Prostate gland (tissue), 2 donors: ENCODE data around the gene SCFD1. TPM values are rescaled to one million over a fixed set of nuclear protein-coding genes. Genes with fewer than 3 reads are reported as not detected.
"Not testable (repeated sequence)": the region's sequence is repeated elsewhere in the genome, so short reads cannot be mapped to it uniquely, and the experiment has no call there.

Experiments used
- DNase-seq: peaks from one replicate; pipeline ENCODE4 v3.0.0-alpha.2; 2019; ENCODE audit warnings: low spot score
- H3K27ac ChIP-seq, 2 donors: fragments of 200-600 bp; sonication (generic); 2 replicates each; pipeline ENCODE4 v1.5.1; 2017 to 2019
- H3K27me3 ChIP-seq: fragments of 200-600 bp; sonication (generic); replicated peaks from 2 replicates; pipeline ENCODE4 v1.5.1; 2019; ENCODE audit not compliant: insufficient read depth
- H3K36me3 ChIP-seq, 2 donors: fragments of 200-600 bp; sonication (generic); 1 replicate in 1 of 2; 2 replicates in 1 of 2; pipeline versions ENCODE4 v1.5.1 to v1.8.1; 2017 to 2019
- H3K4me1 ChIP-seq: fragments of 200-600 bp; sonication (generic); replicated peaks from 2 replicates; pipeline ENCODE4 v1.5.1; 2019
- H3K4me3 ChIP-seq, 2 donors: fragments of 200-600 bp; sonication (generic); 2 replicates each; pipeline ENCODE4 v1.5.1; 2017 to 2019
- H3K9me3 ChIP-seq: fragments of 200-600 bp; sonication (generic); 2 replicates; pipeline ENCODE4 v1.5.1; 2017
- POLR2A ChIP-seq: fragments of 450-650 bp; IDR thresholded peaks from one replicate; pipeline ENCODE4 v1.6.1; 2016; ENCODE audit warnings: antibody characterized with exemption, mild to moderate bottlenecking
- POLR2AphosphoS5 ChIP-seq: sonication (generic); formaldehyde crosslinking; IDR thresholded peaks from one replicate; pipeline ENCODE4 v1.6.1; 2017; ENCODE audit warnings: antibody characterized with exemption
- WGBS: methylation state at CpG from one replicate; pipeline ENCODE4 v1.1.5; 2018; 5-methylcytosine and 5-hydroxymethylcytosine counted together
- intact Hi-C: fragments of 100-400 bp; cut with DNase I; formaldehyde crosslinking; loops from one replicate; pipeline ENCODE4 v1.14.2; 2022
- total RNA-seq, 2 donors: library from RNA; depleted of rRNA; stranded (reverse); fragments of >200 nt; gene quantifications; one replicate each; pipeline ENCODE4 v1.1.0, GENCODE V29; 2016
- TF ChIP-seq, protein P1 (sequence below), 4 experiments: fragments of 200-600 bp in 2 of 4; fragments of 450-650 bp in 2 of 4; sonication (generic) in 2 of 4; IDR thresholded peaks; 1 replicate in 3 of 4; 2 replicates in 1 of 4; pipeline ENCODE4 v1.5.1; 2016 to 2019; ENCODE audit warnings: antibody characterized with exemption in 4 of 4, mild to moderate bottlenecking in 2 of 4, moderate library complexity in 2 of 4

Gene SCFD1, protein sequence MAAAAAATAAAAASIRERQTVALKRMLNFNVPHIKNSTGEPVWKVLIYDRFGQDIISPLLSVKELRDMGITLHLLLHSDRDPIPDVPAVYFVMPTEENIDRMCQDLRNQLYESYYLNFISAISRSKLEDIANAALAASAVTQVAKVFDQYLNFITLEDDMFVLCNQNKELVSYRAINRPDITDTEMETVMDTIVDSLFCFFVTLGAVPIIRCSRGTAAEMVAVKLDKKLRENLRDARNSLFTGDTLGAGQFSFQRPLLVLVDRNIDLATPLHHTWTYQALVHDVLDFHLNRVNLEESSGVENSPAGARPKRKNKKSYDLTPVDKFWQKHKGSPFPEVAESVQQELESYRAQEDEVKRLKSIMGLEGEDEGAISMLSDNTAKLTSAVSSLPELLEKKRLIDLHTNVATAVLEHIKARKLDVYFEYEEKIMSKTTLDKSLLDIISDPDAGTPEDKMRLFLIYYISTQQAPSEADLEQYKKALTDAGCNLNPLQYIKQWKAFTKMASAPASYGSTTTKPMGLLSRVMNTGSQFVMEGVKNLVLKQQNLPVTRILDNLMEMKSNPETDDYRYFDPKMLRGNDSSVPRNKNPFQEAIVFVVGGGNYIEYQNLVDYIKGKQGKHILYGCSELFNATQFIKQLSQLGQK
- total RNA-seq: 10 to 100 TPM; 43.4 to 49.6 TPM

DNA sequence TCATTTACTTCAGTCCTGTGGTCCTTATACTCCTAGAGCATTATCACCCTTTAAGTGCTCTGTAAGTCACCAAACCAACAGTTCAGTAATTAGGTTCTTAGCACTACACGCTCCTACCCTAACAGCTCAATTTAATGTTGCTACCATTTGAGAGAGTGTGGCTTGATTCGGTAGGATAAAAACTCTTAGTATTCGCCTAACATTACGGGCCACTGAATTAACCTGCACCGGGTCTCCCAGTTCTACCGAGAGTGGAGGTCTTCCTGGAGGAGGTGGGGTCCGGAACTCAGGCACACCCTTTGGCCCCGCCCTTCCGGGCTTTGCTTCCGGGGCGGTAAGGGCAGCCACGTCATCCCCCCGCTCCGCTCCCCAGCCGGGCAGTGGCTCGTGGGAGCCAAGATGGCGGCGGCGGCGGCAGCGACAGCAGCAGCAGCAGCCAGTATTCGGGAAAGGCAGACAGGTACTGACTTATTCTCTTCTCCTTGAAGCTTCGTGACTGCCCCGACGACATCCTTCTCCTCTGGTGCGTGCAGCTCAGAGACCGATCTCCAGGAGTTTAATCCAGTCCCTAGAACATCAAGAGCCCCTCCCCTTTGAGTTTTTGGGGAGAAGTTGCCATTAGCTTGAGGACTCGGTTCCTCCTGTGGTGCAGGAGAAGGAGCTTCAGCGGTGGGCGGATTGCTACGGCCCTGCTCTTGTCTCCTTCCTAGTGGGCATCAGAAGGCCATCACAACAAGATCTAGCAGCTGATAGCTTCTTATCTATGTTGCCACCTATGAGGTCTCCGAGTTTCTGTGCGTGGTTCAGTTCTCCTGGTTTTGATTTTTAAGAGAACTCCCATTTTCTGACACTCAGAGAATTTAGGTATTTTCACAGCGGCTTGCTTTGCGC lies at the start of gene SCFD1:
TSS of gene SCFD1 (plus strand) at position 380 of the 891 bp plus-strand sequence. CDS start at position 400, 20 bp downstream.
- intact Hi-C loops: no loop called here
- under 1% methylated on average over 35 of the region's 35 CpGs for WGBS
- Histone ChIP-seq H3K4me3 (peak within 1 kb of the TSS; percentile 57 to 72), H3K4me1 (no peaks in the 10 kb centered on the region), H3K36me3 (no peaks in the 10 kb centered on the region), H3K27me3 (no peaks in the 10 kb centered on the region), H3K9me3 (no peaks in the 10 kb centered on the region), H3K27ac (peak within 1 kb of the TSS; percentile 82 to 85)
- peak; percentile 93 for DNase-seq
- TF ChIP-seq POLR2A (peak; percentile 90), POLR2AphosphoS5 (peak; percentile 96)
- TF ChIP-seq, protein P1, sequence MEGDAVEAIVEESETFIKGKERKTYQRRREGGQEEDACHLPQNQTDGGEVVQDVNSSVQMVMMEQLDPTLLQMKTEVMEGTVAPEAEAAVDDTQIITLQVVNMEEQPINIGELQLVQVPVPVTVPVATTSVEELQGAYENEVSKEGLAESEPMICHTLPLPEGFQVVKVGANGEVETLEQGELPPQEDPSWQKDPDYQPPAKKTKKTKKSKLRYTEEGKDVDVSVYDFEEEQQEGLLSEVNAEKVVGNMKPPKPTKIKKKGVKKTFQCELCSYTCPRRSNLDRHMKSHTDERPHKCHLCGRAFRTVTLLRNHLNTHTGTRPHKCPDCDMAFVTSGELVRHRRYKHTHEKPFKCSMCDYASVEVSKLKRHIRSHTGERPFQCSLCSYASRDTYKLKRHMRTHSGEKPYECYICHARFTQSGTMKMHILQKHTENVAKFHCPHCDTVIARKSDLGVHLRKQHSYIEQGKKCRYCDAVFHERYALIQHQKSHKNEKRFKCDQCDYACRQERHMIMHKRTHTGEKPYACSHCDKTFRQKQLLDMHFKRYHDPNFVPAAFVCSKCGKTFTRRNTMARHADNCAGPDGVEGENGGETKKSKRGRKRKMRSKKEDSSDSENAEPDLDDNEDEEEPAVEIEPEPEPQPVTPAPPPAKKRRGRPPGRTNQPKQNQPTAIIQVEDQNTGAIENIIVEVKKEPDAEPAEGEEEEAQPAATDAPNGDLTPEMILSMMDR (IDR thresholded peaks at IDR 0.05): no peak

DNA sequence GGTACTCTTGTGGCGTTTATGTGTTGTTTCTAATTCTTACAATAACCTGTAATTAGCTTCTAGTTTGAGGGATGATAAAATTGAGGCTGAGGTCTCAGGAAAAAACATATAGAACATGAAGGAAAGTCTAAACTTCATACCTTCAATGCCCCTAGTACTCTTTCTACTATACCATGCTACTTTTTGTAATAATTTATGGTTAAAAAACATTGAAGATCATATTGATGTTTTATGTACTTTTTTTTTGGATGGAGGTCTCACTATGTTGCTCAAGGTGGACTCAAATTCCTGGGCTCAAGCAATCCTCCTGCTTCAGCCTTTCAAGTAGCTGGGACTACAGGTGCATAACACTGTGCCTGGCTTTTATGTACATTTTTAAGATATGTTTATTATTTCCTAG lies 49.3 kb upstream of the SCFD1 start:
- Histone ChIP-seq H3K36me3 (no peaks in the 10 kb centered on the region), H3K27ac (no peak overlapping the region), H3K9me3 (no peaks in the 10 kb centered on the region), H3K4me3 (no peak overlapping the region), H3K4me1 (no peaks in the 10 kb centered on the region), H3K27me3 (no peaks in the 10 kb centered on the region)
- intact Hi-C loops: no loop called here
- no peak for TF ChIP-seq POLR2AphosphoS5
- 95% methylated on average over 1 of the region's 1 CpG for WGBS
- no peak for DNase-seq

DNA sequence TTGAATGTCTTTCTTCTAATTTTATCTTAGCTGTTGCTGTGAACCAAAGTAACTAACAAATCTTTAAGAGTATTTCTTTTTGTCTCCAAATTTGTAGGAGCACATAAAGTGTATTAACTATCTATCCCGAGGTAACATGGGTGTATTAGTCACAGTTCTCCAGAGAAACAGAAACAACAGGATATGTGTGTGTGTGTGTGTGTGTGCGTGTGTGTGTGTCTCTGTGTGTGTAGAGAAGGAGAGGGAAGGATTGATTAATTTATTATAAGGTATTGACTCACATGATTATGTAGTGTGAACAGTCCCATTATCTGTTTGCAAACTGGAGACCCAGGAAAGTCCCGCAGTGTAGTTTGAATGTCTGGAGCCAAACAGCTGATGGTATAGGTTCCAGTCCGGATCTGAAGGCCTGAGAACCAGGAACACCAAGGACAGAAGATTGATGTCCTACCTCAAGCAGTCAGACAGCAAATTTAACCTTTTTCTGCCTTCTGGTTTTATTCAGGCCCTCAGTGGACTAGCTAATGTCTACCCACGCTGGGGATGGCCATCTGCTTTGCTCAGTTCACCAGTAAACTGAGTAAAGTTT lies 48.8 kb upstream of the SCFD1 start:
- WGBS: 90% methylated on average over 5 of the region's 5 CpGs
- H3K4me3 ChIP-seq: no peak overlapping the region

DNA sequence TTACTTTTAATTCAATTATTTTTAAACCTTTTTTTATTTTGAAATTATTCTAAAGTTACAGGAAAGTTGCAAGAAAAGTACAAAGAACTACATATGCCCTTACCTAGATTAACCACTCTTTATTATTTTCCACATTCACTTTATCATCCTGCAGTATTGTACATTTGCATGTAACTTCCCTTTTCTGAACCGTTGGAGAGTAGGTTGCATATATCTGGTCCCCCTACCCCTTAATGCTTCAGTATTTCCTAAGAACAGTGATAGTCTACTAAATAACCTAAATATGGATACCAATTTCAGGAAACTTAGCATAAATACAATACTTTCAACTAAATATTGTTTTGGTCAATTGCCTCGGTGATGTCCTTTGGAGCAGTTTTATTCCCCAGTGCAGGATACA lies 48.2 kb upstream of the SCFD1 start:
- H3K9me3 ChIP-seq: no peaks in the 10 kb centered on the region
- no peak for DNase-seq
- intact Hi-C loops: no loop called here
- H3K36me3 ChIP-seq: no peaks in the 10 kb centered on the region
- H3K4me1 ChIP-seq: no peaks in the 10 kb centered on the region
- H3K27me3 ChIP-seq: no peaks in the 10 kb centered on the region
- H3K27ac ChIP-seq: no peak overlapping the region
- H3K4me3 ChIP-seq: no peak overlapping the region
- WGBS: 88% methylated on average over 2 of the region's 2 CpGs
- TF ChIP-seq POLR2AphosphoS5: no peak
- TF ChIP-seq, protein P1 (IDR thresholded peaks at IDR 0.05): no peak
- no peak for TF ChIP-seq POLR2A

More for the DNA sequence above, 48.8 kb upstream of the SCFD1 start:
- Histone ChIP-seq H3K36me3 (no peaks in the 10 kb centered on the region), H3K27ac (no peak overlapping the region), H3K4me1 (no peaks in the 10 kb centered on the region), H3K9me3 (no peaks in the 10 kb centered on the region), H3K27me3 (no peaks in the 10 kb centered on the region)
- no peak for DNase-seq
- intact Hi-C loops: no loop called here
- TF ChIP-seq POLR2A: no peak
- TF ChIP-seq, protein P1 (IDR thresholded peaks at IDR 0.05): no peak
- no peak for TF ChIP-seq POLR2AphosphoS5

DNA sequence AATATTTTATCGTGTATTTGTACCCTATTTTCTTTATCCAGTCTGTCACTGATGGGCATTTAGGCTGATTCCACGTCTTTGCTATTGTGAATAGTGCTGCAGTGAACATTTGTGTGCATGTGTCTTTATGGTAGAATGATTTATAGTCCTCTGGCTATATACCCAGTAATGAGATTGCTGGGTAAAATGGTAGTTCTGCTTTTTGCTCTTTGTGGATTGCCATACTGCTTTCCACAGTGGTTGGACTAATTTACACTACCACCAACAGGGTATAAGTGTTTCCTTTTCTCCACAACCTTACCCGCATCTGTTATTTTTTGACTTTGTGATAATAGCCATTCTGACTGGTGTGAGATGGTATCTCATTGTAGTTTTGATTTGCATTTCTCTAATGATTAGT lies 47.3 kb upstream of the SCFD1 start:
- 86% methylated on average over 3 of the region's 3 CpGs for WGBS
- H3K27ac ChIP-seq, H3K36me3 ChIP-seq, H3K4me3 ChIP-seq, intact Hi-C loops, DNase-seq, H3K9me3 ChIP-seq, H3K27me3 ChIP-seq, H3K4me1 ChIP-seq: not testable (repeated sequence)

- DNase-seq, H3K27ac ChIP-seq, H3K4me3 ChIP-seq, H3K27me3 ChIP-seq, H3K9me3 ChIP-seq, intact Hi-C loops, H3K4me1 ChIP-seq, H3K36me3 ChIP-seq: not testable (repeated sequence)
- WGBS: 98% methylated on average over 1 of the region's 1 CpG
These were observed 45.8 kb upstream of the SCFD1 start for GRCh38 chr14:30576333-30576732.
